ENCODE results near the gene FAM135A. TPM values are rescaled to one million over a fixed set of nuclear protein-coding genes. Genes with fewer than 3 reads are reported as not detected.
A peak's percentile ranks its signal among the peaks of the same experiment; 100 is the strongest.

FAM135A gene
- total and polyA plus RNA-seq, 8 donors: 7.2 to 121 (median 39.5) TPM

- peak in 1 of 2 donors; percentile 58 for DNase-seq
Measured at GRCh38 chr6:70507161-70507560, 93.9 kb downstream of the FAM135A start.

DNA sequence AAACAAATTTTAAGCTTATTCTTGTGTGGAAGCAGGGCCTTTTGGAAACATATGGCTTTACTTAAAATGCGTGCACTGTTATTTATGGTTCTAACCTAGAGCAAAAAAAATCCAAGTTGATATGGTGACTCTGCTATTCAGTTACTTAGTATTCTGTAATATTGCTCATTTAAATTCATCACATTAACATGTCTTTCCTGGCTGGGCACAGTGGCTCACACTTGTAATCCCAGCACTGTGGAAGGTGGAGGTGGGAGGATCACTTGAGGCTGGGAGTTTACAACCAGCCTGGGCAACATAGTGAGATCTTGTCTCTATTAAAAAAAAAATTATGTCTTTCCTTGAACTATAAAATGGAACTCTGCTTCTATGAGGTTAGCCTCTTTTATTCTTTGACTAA lies 95.6 kb downstream of the FAM135A start:
- peaks cover under 1 to 23% (median 18%) of the 10 kb centered on the region in 4 donors for H3K36me3 ChIP-seq
- no peak overlapping the region for H3K27ac ChIP-seq
- peaks cover 0 to 8% (median 5%) of the 10 kb centered on the region in 4 donors for H3K9me3 ChIP-seq
- no peak overlapping the region for H3K4me3 ChIP-seq
- peaks cover 0 to 4% (median 0%) of the 10 kb centered on the region in 4 donors for H3K4me1 ChIP-seq
- no peaks in the 10 kb centered on the region for H3K27me3 ChIP-seq
- DNase-seq: no peak
- intact Hi-C loops (cut with DNase I; ENCODE audit: low total_unique reads): no loop called here
- TF ChIP-seq POLR2A (IDR thresholded peaks at IDR 0.05) (no peak), POLR2AphosphoS5 (IDR thresholded peaks at IDR 0.05) (no peak), EP300 (IDR thresholded peaks at IDR 0.05) (no peak)
- TF ChIP-seq, protein P1, sequence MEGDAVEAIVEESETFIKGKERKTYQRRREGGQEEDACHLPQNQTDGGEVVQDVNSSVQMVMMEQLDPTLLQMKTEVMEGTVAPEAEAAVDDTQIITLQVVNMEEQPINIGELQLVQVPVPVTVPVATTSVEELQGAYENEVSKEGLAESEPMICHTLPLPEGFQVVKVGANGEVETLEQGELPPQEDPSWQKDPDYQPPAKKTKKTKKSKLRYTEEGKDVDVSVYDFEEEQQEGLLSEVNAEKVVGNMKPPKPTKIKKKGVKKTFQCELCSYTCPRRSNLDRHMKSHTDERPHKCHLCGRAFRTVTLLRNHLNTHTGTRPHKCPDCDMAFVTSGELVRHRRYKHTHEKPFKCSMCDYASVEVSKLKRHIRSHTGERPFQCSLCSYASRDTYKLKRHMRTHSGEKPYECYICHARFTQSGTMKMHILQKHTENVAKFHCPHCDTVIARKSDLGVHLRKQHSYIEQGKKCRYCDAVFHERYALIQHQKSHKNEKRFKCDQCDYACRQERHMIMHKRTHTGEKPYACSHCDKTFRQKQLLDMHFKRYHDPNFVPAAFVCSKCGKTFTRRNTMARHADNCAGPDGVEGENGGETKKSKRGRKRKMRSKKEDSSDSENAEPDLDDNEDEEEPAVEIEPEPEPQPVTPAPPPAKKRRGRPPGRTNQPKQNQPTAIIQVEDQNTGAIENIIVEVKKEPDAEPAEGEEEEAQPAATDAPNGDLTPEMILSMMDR (IDR thresholded peaks at IDR 0.05): no peak
- 92 to 100% (median 98%) methylated on average over 1 of the region's 1 CpG for WGBS, 5 donors

More at GRCh38 chr6:70507161-70507560, 93.9 kb downstream of the FAM135A start:
- 30 to 69% (median 44%) methylated on average over 1 of the region's 1 CpG for WGBS, 5 donors
- Histone ChIP-seq H3K36me3 (peaks cover 8 to 41% (median 35%) of the 10 kb centered on the region in 4 donors), H3K4me1 (peaks cover 0 to 4% (median 0%) of the 10 kb centered on the region in 4 donors), H3K27me3 (no peaks in the 10 kb centered on the region), H3K27ac (peak overlapping the region in 1 of 5 donors; percentile 3), H3K9me3 (peaks cover 0 to 11% (median 10%) of the 10 kb centered on the region in 4 donors), H3K4me3 (no peak overlapping the region)
- intact Hi-C loops (cut with DNase I; ENCODE audit: low total_unique reads): no loop called here
- TF ChIP-seq, protein P1 (IDR thresholded peaks at IDR 0.05): no peak
- TF ChIP-seq POLR2AphosphoS5 (IDR thresholded peaks at IDR 0.05): peak in 1 of 3 donors; percentile 10

DNA sequence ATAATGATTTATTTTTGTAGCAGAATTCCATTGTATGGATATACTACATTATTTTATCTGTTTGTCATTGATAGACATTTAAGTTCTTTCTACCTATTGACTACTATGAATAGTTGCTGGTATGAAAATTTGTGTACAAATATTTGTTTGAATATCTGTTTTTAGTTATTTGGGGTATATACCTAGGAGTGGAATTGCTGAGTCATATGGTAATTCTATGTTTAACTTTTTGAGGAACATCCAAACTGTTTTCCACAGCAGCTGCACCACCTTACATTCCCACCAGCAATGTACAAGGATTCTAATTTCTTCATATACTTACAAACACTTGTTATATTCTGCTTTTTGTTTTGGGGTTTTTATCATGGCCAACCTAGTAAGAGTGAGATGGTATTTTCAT lies 97.3 kb downstream of the FAM135A start:
- Histone ChIP-seq H3K9me3 (no peaks in the 10 kb centered on the region), H3K36me3 (peaks cover 0 to 20% (median 17%) of the 10 kb centered on the region in 4 donors), H3K27me3 (no peaks in the 10 kb centered on the region), H3K4me1 (peaks cover 0 to 4% (median 0%) of the 10 kb centered on the region in 4 donors), H3K4me3 (no peak overlapping the region), H3K27ac (no peak overlapping the region)
- TF ChIP-seq EP300 (IDR thresholded peaks at IDR 0.05): no peak
- TF ChIP-seq POLR2AphosphoS5 (IDR thresholded peaks at IDR 0.05): no peak
- no peak for TF ChIP-seq POLR2A (IDR thresholded peaks at IDR 0.05)
- intact Hi-C loops (cut with DNase I; ENCODE audit: low total_unique reads): no loop called here
- no peak for DNase-seq

- peaks cover 0 to 12% (median 9%) of the 10 kb centered on the region in 4 donors for H3K36me3 ChIP-seq
- TF ChIP-seq EP300 (IDR thresholded peaks at IDR 0.05) (no peak), POLR2AphosphoS5 (IDR thresholded peaks at IDR 0.05) (no peak), POLR2A (IDR thresholded peaks at IDR 0.05) (no peak)
- TF ChIP-seq, protein P1 (IDR thresholded peaks at IDR 0.05): no peak
- WGBS, 5 donors: 81 to 89% (median 86%) methylated on average over 3 of the region's 3 CpGs
Measured at GRCh38 chr6:70518723-70519122, 105.4 kb downstream of the FAM135A start.

GRCh38 chr6:70520575-70520974 lies 107.3 kb downstream of the FAM135A start:
- intact Hi-C loops (cut with DNase I; ENCODE audit: low total_unique reads): no loop called here
- Histone ChIP-seq H3K27me3 (no peaks in the 10 kb centered on the region), H3K4me3 (no peak overlapping the region), H3K27ac (no peak overlapping the region), H3K4me1 (no peaks in the 10 kb centered on the region), H3K9me3 (no peaks in the 10 kb centered on the region), H3K36me3 (peaks cover 0 to 19% (median 11%) of the 10 kb centered on the region in 4 donors)
- peak in 1 of 2 donors; percentile 34 for DNase-seq
- TF ChIP-seq, protein P1 (IDR thresholded peaks at IDR 0.05): peak in 3 of 7 experiments; percentile 17 to 25 (median 18)
- TF ChIP-seq EP300 (IDR thresholded peaks at IDR 0.05) (no peak), POLR2A (IDR thresholded peaks at IDR 0.05) (no peak), POLR2AphosphoS5 (IDR thresholded peaks at IDR 0.05) (no peak)

More at GRCh38 chr6:70518723-70519122, 105.4 kb downstream of the FAM135A start:
- Histone ChIP-seq H3K9me3 (no peaks in the 10 kb centered on the region), H3K4me1 (no peaks in the 10 kb centered on the region), H3K27me3 (no peaks in the 10 kb centered on the region), H3K27ac (no peak overlapping the region), H3K4me3 (no peak overlapping the region)
- DNase-seq: no peak
- intact Hi-C loops (cut with DNase I; ENCODE audit: low total_unique reads): no loop called here
